DND-41 (cell line): Measurements from ENCODE around the gene PI4K2A.
"Not testable (repeated sequence)": the region's sequence is repeated elsewhere in the genome, so short reads cannot be mapped to it uniquely, and the experiment has no call there.

ENCODE experiments used
- ATAC-seq: fragments of 200-7000 bp; cut with Tn5 transposase; 3 replicates; pipeline ENCODE4 v1.9.1; 2021; ENCODE audit warnings: low read depth; ENCODE audit not compliant: insufficient read depth
- DNase-seq: peaks from one replicate; pipeline ENCODE4 v3.0.0-alpha.2; 2020
- H2AFZ ChIP-seq: 2 replicates; pipeline ENCODE4 v1.6.0; 2012; ENCODE audit warnings: low read depth, low read length
- H3K27ac ChIP-seq: 2 replicates; pipeline ENCODE4 v1.5.1; 2012; ENCODE audit warnings: low read length, inconsistent platforms
- H3K27me3 ChIP-seq: fragments of 200-600 bp; sonication (generic); 2 replicates; pipeline ENCODE4 v1.6.0; 2012; ENCODE audit warnings: low read length, mild to moderate bottlenecking, inconsistent platforms; ENCODE audit not compliant: insufficient read depth, poor library complexity
- H3K36me3 ChIP-seq: 2 replicates; pipeline ENCODE4 v1.5.1; 2012; ENCODE audit warnings: low read length, inconsistent platforms; ENCODE audit not compliant: insufficient read depth
- H3K4me1 ChIP-seq: 2 replicates; pipeline ENCODE4 v1.5.1; 2012; ENCODE audit warnings: mild to moderate bottlenecking, low read length; ENCODE audit not compliant: insufficient read depth
- H3K4me2 ChIP-seq: 2 replicates; pipeline ENCODE4 v1.6.0; 2012; ENCODE audit warnings: mild to moderate bottlenecking, moderate library complexity, low read length, inconsistent platforms; ENCODE audit not compliant: insufficient read depth
- H3K4me3 ChIP-seq, 2 experiments: fragments of 200-600 bp in 1 of 2; shearing (Covaris generic) in 1 of 2; 2 replicates each; pipeline ENCODE4 v1.5.1; 2012 to 2016; ENCODE audit warnings: inconsistent platforms in 2 of 2, low read length in 2 of 2, mild to moderate bottlenecking in 2 of 2, low read depth in 1 of 2, moderate library complexity in 1 of 2
- H3K79me2 ChIP-seq: 2 replicates; pipeline ENCODE4 v1.6.0; 2012; ENCODE audit warnings: low read length, inconsistent platforms; ENCODE audit not compliant: insufficient read depth
- H3K9ac ChIP-seq: 2 replicates; pipeline ENCODE4 v1.6.0; 2012; ENCODE audit warnings: low read depth, mild to moderate bottlenecking, inconsistent platforms, low read length, moderate library complexity
- H3K9me3 ChIP-seq: 2 replicates; pipeline ENCODE4 v1.5.1; 2012; ENCODE audit warnings: low read length, moderate library complexity, mild to moderate bottlenecking, inconsistent platforms; ENCODE audit not compliant: insufficient read depth, severe bottlenecking
- H4K20me1 ChIP-seq: 2 replicates; pipeline ENCODE4 v1.6.0; 2012; ENCODE audit warnings: low read length; ENCODE audit not compliant: insufficient read depth
- EZH2 ChIP-seq: IDR thresholded peaks from 3 replicates; pipeline ENCODE4 v1.6.1; 2012; ENCODE audit warnings: borderline replicate concordance, low read depth, mild to moderate bottlenecking, moderate library complexity, low read length, inconsistent platforms; ENCODE audit not compliant: severe bottlenecking
- TF ChIP-seq, protein P1 (sequence below): IDR thresholded peaks from 2 replicates; pipeline ENCODE4 v1.5.1; 2012; ENCODE audit warnings: borderline replicate concordance, low read length, moderate library complexity, mild to moderate bottlenecking; ENCODE audit not compliant: poor library complexity, severe bottlenecking; ENCODE audit errors: extremely low read depth

The PI4K2A gene

DNA sequence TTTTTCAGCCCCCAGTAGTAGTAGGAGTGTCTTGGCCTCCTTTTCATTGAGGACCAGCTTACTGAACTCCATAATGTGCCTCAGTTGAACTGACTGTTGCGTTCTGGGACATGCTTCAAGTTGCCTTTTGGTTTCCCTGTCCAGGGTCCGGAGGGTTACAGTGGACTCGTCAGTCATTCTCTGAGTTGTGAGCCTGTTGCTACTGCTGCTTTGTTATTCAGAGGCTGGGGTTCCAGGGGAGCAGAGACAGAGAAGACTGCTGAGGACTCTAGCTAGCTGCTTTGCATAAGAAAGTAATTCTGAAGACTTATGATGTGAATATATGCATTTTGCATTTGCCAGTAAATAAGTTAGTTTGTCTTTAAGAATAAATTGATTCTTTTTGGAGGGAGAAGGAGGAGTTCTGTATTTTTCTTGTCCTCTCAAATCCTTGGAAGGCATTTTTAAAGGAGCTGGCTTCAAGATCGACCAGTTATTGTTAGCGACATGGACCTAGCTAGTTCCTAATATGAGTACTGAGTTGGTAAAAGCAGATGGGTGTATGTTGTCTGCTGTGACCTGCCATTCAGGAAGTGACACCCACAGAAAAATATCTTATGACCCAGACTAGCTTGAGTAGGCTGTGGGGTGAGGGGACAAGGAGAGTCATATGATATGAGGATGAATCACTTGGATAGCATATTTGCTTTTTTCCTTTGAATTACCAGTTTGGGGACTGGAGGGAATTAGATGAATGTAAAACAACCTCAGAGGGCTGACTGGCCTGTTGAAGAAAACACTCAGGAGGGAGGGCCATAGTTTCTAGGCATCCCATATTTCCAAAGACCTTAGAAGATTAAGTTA lies 8.3 kb downstream of the PI4K2A start:
- Histone ChIP-seq H3K9ac (no peak overlapping the region), H3K4me3 (no peak overlapping the region), H3K27ac (peak overlapping the region; percentile 49), H4K20me1 (peaks cover 21% of the 10 kb centered on the region; the same call in 1 of the 2 replicates), H3K27me3 (no peaks in the 10 kb centered on the region), H3K9me3 (no peaks in the 10 kb centered on the region), H3K4me1 (peaks cover 7% of the 10 kb centered on the region), H3K4me2 (no peak overlapping the region; the same call in 1 of the 2 replicates), H2AFZ (no peak overlapping the region), H3K79me2 (peaks cover 38% of the 10 kb centered on the region), H3K36me3 (peaks cover 70% of the 10 kb centered on the region)
- peak; percentile 55; the same call in 1 of the 3 replicates for ATAC-seq
- TF ChIP-seq, protein P1, sequence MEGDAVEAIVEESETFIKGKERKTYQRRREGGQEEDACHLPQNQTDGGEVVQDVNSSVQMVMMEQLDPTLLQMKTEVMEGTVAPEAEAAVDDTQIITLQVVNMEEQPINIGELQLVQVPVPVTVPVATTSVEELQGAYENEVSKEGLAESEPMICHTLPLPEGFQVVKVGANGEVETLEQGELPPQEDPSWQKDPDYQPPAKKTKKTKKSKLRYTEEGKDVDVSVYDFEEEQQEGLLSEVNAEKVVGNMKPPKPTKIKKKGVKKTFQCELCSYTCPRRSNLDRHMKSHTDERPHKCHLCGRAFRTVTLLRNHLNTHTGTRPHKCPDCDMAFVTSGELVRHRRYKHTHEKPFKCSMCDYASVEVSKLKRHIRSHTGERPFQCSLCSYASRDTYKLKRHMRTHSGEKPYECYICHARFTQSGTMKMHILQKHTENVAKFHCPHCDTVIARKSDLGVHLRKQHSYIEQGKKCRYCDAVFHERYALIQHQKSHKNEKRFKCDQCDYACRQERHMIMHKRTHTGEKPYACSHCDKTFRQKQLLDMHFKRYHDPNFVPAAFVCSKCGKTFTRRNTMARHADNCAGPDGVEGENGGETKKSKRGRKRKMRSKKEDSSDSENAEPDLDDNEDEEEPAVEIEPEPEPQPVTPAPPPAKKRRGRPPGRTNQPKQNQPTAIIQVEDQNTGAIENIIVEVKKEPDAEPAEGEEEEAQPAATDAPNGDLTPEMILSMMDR = no peak
- TF ChIP-seq EZH2 = no peak
- DNase-seq = no peak

DNA sequence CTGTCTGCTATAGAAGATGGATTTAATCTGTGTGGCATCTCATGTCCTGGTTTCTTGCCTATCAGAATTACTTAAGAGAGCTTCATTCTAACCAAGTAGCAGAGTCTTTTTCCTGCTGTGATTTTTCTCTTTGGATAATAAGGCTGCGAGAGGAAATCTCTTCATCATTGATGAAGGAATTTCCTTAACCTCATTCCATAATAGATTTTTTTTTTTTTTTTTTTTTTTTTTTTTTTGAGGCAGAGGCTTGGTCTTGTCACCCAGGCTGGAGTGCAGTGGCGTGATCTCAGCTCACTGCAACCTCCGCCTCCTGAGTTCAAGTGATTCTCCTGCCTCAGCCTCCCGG lies 8.9 kb downstream of the PI4K2A start:
- H3K4me2 ChIP-seq, ATAC-seq, H3K9ac ChIP-seq, H3K4me1 ChIP-seq, H2AFZ ChIP-seq, DNase-seq, H3K27me3 ChIP-seq, H3K27ac ChIP-seq, H3K9me3 ChIP-seq, H3K4me3 ChIP-seq: not testable (repeated sequence)
- H3K36me3 ChIP-seq = peaks cover 71% of the 10 kb centered on the region
- H3K79me2 ChIP-seq = peaks cover 36% of the 10 kb centered on the region
- peaks cover 21% of the 10 kb centered on the region; the same call in 1 of the 2 replicates for H4K20me1 ChIP-seq

DNA sequence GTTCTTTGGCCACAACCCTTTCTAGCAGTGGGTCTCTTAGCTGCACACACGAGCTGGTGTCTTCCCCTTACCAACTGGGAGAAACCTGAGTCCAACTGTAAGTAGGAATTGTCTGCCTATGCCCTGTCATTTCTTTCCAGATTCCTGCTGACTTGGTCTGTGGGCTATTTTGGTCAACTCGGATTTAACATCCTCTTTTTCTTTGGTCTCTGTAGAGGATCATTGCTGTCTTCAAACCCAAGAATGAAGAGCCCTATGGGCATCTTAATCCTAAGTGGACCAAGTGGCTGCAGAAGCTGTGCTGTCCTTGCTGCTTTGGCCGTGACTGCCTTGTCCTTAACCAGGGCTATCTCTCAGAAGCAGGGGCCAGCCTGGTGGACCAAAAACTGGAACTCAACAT lies 10.3 kb downstream of the PI4K2A start:
- no peak for TF ChIP-seq EZH2
- TF ChIP-seq, protein P1 = no peak
- no peak overlapping the region for H3K9ac ChIP-seq
- H3K4me3 ChIP-seq = no peak overlapping the region
- no peak overlapping the region for H2AFZ ChIP-seq
- H3K4me2 ChIP-seq = no peak overlapping the region
- H3K79me2 ChIP-seq = peaks cover 30% of the 10 kb centered on the region
- ATAC-seq (no peak), DNase-seq (no peak)
- H4K20me1 ChIP-seq = peaks cover 21% of the 10 kb centered on the region; the same call in 1 of the 2 replicates
- peaks cover 7% of the 10 kb centered on the region for H3K4me1 ChIP-seq
- H3K27me3 ChIP-seq = no peaks in the 10 kb centered on the region
- no peaks in the 10 kb centered on the region for H3K9me3 ChIP-seq
- no peak overlapping the region for H3K27ac ChIP-seq
- H3K36me3 ChIP-seq = peaks cover 71% of the 10 kb centered on the region

DNA sequence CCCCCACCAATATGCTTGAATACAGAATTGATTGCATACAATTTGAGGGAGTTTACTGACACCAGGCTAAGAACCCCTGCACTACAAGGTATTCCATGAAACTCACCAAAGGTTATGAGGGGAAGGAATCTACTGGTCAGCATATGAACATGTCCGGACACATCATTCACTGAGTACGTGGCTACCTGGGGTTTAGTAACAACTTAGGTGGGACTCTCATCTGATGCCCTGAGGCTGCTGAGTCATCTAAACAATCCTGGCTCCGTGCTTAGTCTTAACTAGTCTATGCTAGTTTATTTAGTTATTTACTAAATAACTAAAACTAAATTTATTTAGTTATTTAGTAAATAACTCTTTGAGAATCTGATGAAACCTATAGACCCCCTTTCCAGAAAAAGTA lies 11.3 kb downstream of the PI4K2A start:
- Histone ChIP-seq H3K27ac (no peak overlapping the region), H3K9me3 (no peaks in the 10 kb centered on the region), H3K27me3 (no peaks in the 10 kb centered on the region), H3K4me3 (no peak overlapping the region), H3K79me2 (peaks cover 24% of the 10 kb centered on the region), H3K4me1 (peaks cover 7% of the 10 kb centered on the region), H4K20me1 (peaks cover 21% of the 10 kb centered on the region), H2AFZ (no peak overlapping the region), H3K9ac (no peak overlapping the region), H3K4me2 (no peak overlapping the region), H3K36me3 (peaks cover 77% of the 10 kb centered on the region)
- DNase-seq (no peak), ATAC-seq (no peak)
- TF ChIP-seq, protein P1 = no peak
- TF ChIP-seq EZH2 = no peak
